Measurements from ENCODE around the gene SUSD4. TPM values are rescaled to one million over a fixed set of nuclear protein-coding genes. Genes with fewer than 3 reads are reported as not detected.

Gene SUSD4
- total RNA-seq, 1 experiment from 2014 or later, result 3.5 TPM

DNA sequence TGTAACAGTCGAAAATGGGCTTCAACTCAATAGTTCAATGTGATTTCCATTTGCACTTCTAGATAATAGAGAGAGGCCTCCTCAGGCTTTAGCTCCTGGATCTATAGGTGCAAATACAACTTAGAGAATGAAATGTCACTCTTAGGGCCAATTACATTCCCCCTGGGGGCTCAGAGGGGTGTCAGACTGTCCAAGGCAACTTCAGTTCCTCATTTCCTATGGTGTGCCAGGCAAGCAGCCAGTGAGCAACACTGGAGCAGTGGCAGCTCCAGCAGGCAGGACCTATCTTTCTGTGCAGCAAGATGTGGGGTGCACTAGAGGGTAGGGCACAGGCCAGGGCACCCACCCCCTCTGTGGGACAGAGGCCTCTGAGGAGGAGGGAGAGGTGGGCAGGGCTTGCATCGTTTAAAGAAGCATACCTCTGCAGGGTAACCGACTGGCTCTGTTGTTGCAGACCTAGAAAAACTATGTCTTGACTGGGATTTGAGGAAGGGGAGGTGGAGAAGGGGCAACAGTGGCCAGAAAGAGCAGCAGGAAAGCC, 97.3 kb downstream of the SUSD4 start:
- H3K4me1 ChIP-seq (ENCODE audit: insufficient read depth, low read length), result no peaks in the 10 kb centered on the region
- H3K23ac ChIP-seq (ENCODE audit: insufficient read length, low read depth, low read length), result no peak overlapping the region
- Mint-ChIP-seq H3K36me3 (ENCODE audit: insufficient read depth in 1 of 3, low read depth in 3 of 3) (no peaks in the 10 kb centered on the region), H3K27ac (no peak overlapping the region), H3K27me3 (ENCODE audit: low read depth) (peaks cover 9% of the 10 kb centered on the region; the same call in 1 of the 2 replicates), H3K4me3 (no peak overlapping the region), H3K9me3 (no peaks in the 10 kb centered on the region), H3K4me1 (peaks cover 3 to 8% of the 10 kb centered on the region in 2 experiments)
- H2AFZ ChIP-seq (ENCODE audit: low read length), result no peak overlapping the region
- DNase-seq, result no peak
- H3K79me2 ChIP-seq (ENCODE audit: insufficient read depth, low read length), result no peaks in the 10 kb centered on the region
- H3K4me2 ChIP-seq (ENCODE audit: insufficient read depth, insufficient read length, low read length), result no peak overlapping the region
- no peaks in the 10 kb centered on the region for H3K27me3 ChIP-seq (ENCODE audit: insufficient read depth, low read length)
- no peaks in the 10 kb centered on the region for H3K9me3 ChIP-seq (ENCODE audit: control insufficient read depth, low read depth, low read length)
- no peak overlapping the region for H3K27ac ChIP-seq (ENCODE audit: insufficient read length, low read depth, low read length)
- H3K4ac ChIP-seq (ENCODE audit: low read depth, low read length), result no peak overlapping the region
- no peak overlapping the region for H2BK5ac ChIP-seq (ENCODE audit: insufficient read length, low read length)
- H2BK15ac ChIP-seq (ENCODE audit: low read depth, low read length), result no peak overlapping the region
- TF ChIP-seq, protein P1, sequence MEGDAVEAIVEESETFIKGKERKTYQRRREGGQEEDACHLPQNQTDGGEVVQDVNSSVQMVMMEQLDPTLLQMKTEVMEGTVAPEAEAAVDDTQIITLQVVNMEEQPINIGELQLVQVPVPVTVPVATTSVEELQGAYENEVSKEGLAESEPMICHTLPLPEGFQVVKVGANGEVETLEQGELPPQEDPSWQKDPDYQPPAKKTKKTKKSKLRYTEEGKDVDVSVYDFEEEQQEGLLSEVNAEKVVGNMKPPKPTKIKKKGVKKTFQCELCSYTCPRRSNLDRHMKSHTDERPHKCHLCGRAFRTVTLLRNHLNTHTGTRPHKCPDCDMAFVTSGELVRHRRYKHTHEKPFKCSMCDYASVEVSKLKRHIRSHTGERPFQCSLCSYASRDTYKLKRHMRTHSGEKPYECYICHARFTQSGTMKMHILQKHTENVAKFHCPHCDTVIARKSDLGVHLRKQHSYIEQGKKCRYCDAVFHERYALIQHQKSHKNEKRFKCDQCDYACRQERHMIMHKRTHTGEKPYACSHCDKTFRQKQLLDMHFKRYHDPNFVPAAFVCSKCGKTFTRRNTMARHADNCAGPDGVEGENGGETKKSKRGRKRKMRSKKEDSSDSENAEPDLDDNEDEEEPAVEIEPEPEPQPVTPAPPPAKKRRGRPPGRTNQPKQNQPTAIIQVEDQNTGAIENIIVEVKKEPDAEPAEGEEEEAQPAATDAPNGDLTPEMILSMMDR (conservative IDR thresholded peaks at IDR 0.05), result no peak
- no peak overlapping the region for H2BK12ac ChIP-seq (ENCODE audit: insufficient read length, low read depth, low read length)
- H3K14ac ChIP-seq (ENCODE audit: insufficient read depth, low read length), result peak overlapping the region; percentile 52; the same call in 1 of the 2 replicates
- H4K5ac ChIP-seq (ENCODE audit: insufficient read length, low read depth, low read length), result no peak overlapping the region
- no peaks in the 10 kb centered on the region for H4K20me1 ChIP-seq (ENCODE audit: control insufficient read depth, insufficient read depth, insufficient read length)
- H3K56ac ChIP-seq (ENCODE audit: insufficient read length, low read depth, low read length), result no peak overlapping the region
- no peaks in the 10 kb centered on the region for H3K79me1 ChIP-seq (ENCODE audit: insufficient read depth, low read depth, low read length, poor library complexity, severe bottlenecking)
- H2BK20ac ChIP-seq (ENCODE audit: low read depth, low read length, poor library complexity, severe bottlenecking), result no peak overlapping the region
- no peak overlapping the region for H2BK120ac ChIP-seq (ENCODE audit: low read depth, low read length, poor library complexity, severe bottlenecking)
- no peak overlapping the region for H3K9ac ChIP-seq (ENCODE audit: extremely low read depth, insufficient read length, low read length)
- H3T11ph ChIP-seq (ENCODE audit: low read length), result no peak overlapping the region
- H2AK5ac ChIP-seq (ENCODE audit: insufficient read length, low read length), result no peak overlapping the region
- no peak overlapping the region for H3K18ac ChIP-seq (ENCODE audit: insufficient read length, low read depth, low read length)
- H4K91ac ChIP-seq (ENCODE audit: insufficient read length, low read depth, low read length), result no peak overlapping the region
- no CpG with 5 or more reads among the region's 3 CpGs for WGBS (ENCODE audit: extremely low coverage, insufficient read length, low lambda C conversion rate)
- H4K8ac ChIP-seq (replicated peaks; ENCODE audit: insufficient read length, low read depth, low read length), result no peak overlapping the region
- no peaks in the 10 kb centered on the region for H3K23me2 ChIP-seq (ENCODE audit: insufficient read length, low read depth, low read length, poor library complexity, severe bottlenecking)
